H1 (cell line): Measurements from ENCODE around the gene ELOVL5. TPM values are rescaled to one million over a fixed set of nuclear protein-coding genes. Genes with fewer than 3 reads are reported as not detected.

ENCODE experiments used
- CTCF ChIA-PET: fragments of 300-600 bp; sonication (Branson Sonifier 250); formaldehyde crosslinking; loops from one replicate; lab custom pipeline; 2021; ENCODE audit not compliant: partially characterized antibody; lab: Charles Lee
- POLR2A ChIA-PET: fragments of 300-600 bp; sonication (Branson Sonifier 250); formaldehyde crosslinking; loops from one replicate; lab custom pipeline; 2021; ENCODE audit warnings: inconsistent platforms; ENCODE audit not compliant: partially characterized antibody; lab: Charles Lee
- DNase-seq, 2 experiments: peaks; one replicate each; pipeline versions ENCODE4 v3.0.0 to v3.0.0-alpha.2; 2010 to 2022; ENCODE audit warnings: low spot score in 2 of 2, low read depth in 1 of 2, mixed read lengths in 1 of 2
- FAIRE-seq: peaks from 2 replicates; lab custom pipeline; 2011; peaks lifted over from hg19 to GRCh38; lab: Jason Lieb, UNC
- H2AFZ ChIP-seq: 2 replicates; pipeline ENCODE4 v1.8.1; 2012; ENCODE audit warnings: low read length, inconsistent platforms
- H2AK5ac ChIP-seq: 2 replicates; pipeline ENCODE4 v1.6.1; 2013; ENCODE audit warnings: low read depth, low read length
- H2BK120ac ChIP-seq: replicated peaks from 2 replicates; pipeline ENCODE3; 2013; ENCODE audit warnings: low read depth, low read length, inconsistent platforms
- H2BK12ac ChIP-seq: 2 replicates; pipeline ENCODE4 v1.6.1; 2013; ENCODE audit warnings: low read depth, low read length
- H2BK15ac ChIP-seq: 2 replicates; pipeline ENCODE4 v1.6.1; 2013; ENCODE audit warnings: low read length
- H2BK20ac ChIP-seq: 2 replicates; pipeline ENCODE4 v1.6.1; 2013; ENCODE audit warnings: low read length
- H2BK5ac ChIP-seq: 2 replicates; pipeline ENCODE4 v1.6.1; 2013; ENCODE audit warnings: low read depth, low read length
- H3K14ac ChIP-seq: 2 replicates; pipeline ENCODE4 v1.6.1; 2013; ENCODE audit warnings: inconsistent platforms; ENCODE audit not compliant: insufficient read length
- H3K18ac ChIP-seq: 2 replicates; pipeline ENCODE4 v1.6.1; 2013; ENCODE audit warnings: low read length; ENCODE audit errors: extremely low read depth
- H3K23ac ChIP-seq: 2 replicates; pipeline ENCODE4 v1.6.1; 2013; ENCODE audit warnings: inconsistent platforms; ENCODE audit not compliant: insufficient read length
- H3K23me2 ChIP-seq: 2 replicates; pipeline ENCODE4 v1.6.1; 2013; ENCODE audit warnings: low read depth, low read length
- H3K27ac ChIP-seq: 2 replicates; pipeline ENCODE4 v1.6.1; 2011; ENCODE audit warnings: low read depth, low read length, inconsistent platforms
- H3K27me3 ChIP-seq, 4 experiments: replicated peaks in 1 of 4; 1 replicate in 1 of 4; 2 replicates in 3 of 4; pipeline versions ENCODE4 v1.6.1 to v1.8.1; 2011 to 2013; ENCODE audit warnings: low read length in 3 of 4, mild to moderate bottlenecking in 3 of 4, inconsistent platforms in 2 of 4, mixed read lengths in 2 of 4, moderate library complexity in 1 of 4; ENCODE audit not compliant: control insufficient read depth in 3 of 4, insufficient read depth in 3 of 4; ENCODE audit errors: extremely low read depth in 1 of 4
- H3K36me3 ChIP-seq, 4 experiments: 2 replicates each; pipeline versions ENCODE4 v1.6.1 to v1.8.1; 2011 to 2013; ENCODE audit warnings: mild to moderate bottlenecking in 4 of 4, low read length in 3 of 4, moderate library complexity in 2 of 4, control low read depth in 1 of 4, inconsistent platforms in 1 of 4; ENCODE audit not compliant: insufficient read depth in 4 of 4, control insufficient read depth in 2 of 4
- H3K4ac ChIP-seq: replicated peaks from 2 replicates; pipeline ENCODE3; 2013; ENCODE audit warnings: low read length, low read depth, mixed read lengths, inconsistent platforms; ENCODE audit not compliant: insufficient read length
- H3K4me1 ChIP-seq, 4 experiments: replicated peaks in 1 of 4; 1 replicate in 1 of 4; 2 replicates in 3 of 4; pipeline versions ENCODE4 v1.6.1 to v1.8.1; 2011 to 2013; ENCODE audit warnings: low read length in 3 of 4, inconsistent platforms in 2 of 4, mixed read lengths in 1 of 4; ENCODE audit not compliant: insufficient read depth in 4 of 4, control insufficient read depth in 3 of 4
- H3K4me2 ChIP-seq, 2 experiments: 2 replicates each; pipeline versions ENCODE4 v1.6.1 to v1.8.1; 2011 to 2013; ENCODE audit warnings: low read depth in 2 of 2, low read length in 2 of 2, control low read depth in 1 of 2, inconsistent platforms in 1 of 2, mild to moderate bottlenecking in 1 of 2; ENCODE audit not compliant: insufficient read depth in 1 of 2
- H3K4me3 ChIP-seq, 4 experiments: fragments of 200-600, 300-600 bp in 1 of 4; sonication (generic), shearing (Covaris generic), sonication (Bioruptor Twin) in 1 of 4; 2 replicates each; pipeline versions ENCODE4 v1.5.1 to v1.8.1; 2011 to 2016; ENCODE audit warnings: low read length in 4 of 4, low read depth in 3 of 4, control low read depth in 2 of 4, inconsistent platforms in 2 of 4, mild to moderate bottlenecking in 2 of 4, mixed read lengths in 1 of 4, moderate library complexity in 1 of 4; ENCODE audit not compliant: insufficient read depth in 2 of 4; ENCODE audit errors: extremely low read depth in 1 of 4
- H3K56ac ChIP-seq: replicated peaks from 2 replicates; pipeline ENCODE3; 2013; ENCODE audit warnings: low read depth, mild to moderate bottlenecking, mixed read lengths, low read length, inconsistent platforms; ENCODE audit not compliant: insufficient read length
- H3K79me1 ChIP-seq: 2 replicates; pipeline ENCODE4 v1.6.1; 2013; ENCODE audit warnings: low read depth, low read length, control low read depth
- H3K79me2 ChIP-seq, 2 experiments: 2 replicates each; pipeline versions ENCODE4 v1.6.1 to v1.8.1; 2012 to 2013; ENCODE audit warnings: low read length in 2 of 2, mild to moderate bottlenecking in 2 of 2, inconsistent platforms in 1 of 2; ENCODE audit not compliant: insufficient read depth in 2 of 2, control insufficient read depth in 1 of 2
- H3K9ac ChIP-seq, 4 experiments: replicated peaks in 1 of 4; 1 replicate in 1 of 4; 2 replicates in 3 of 4; pipeline versions ENCODE4 v1.6.1 to v1.8.1; 2011 to 2013; ENCODE audit warnings: low read depth in 3 of 4, low read length in 3 of 4, control low read depth in 2 of 4, mild to moderate bottlenecking in 2 of 4, moderate library complexity in 2 of 4, inconsistent platforms in 1 of 4; ENCODE audit errors: extremely low read depth in 1 of 4
- H3K9me3 ChIP-seq, 2 experiments: 2 replicates each; pipeline versions ENCODE4 v1.6.1 to v1.8.1; 2012 to 2013; ENCODE audit warnings: mild to moderate bottlenecking in 2 of 2, moderate library complexity in 2 of 2, control low read depth in 1 of 2, inconsistent platforms in 1 of 2, low read depth in 1 of 2, low read length in 1 of 2, mixed read lengths in 1 of 2; ENCODE audit not compliant: insufficient read depth in 2 of 2
- H4K20me1 ChIP-seq, 2 experiments: replicated peaks in 1 of 2; 2 replicates each; pipeline versions ENCODE3 to v1.8.1; 2011 to 2013; ENCODE audit warnings: inconsistent platforms in 2 of 2, low read length in 2 of 2, mild to moderate bottlenecking in 1 of 2; ENCODE audit not compliant: insufficient read depth in 2 of 2, control insufficient read depth in 1 of 2
- H4K5ac ChIP-seq: 2 replicates; pipeline ENCODE4 v1.6.1; 2013; ENCODE audit warnings: low read length, low read depth, mixed read lengths, inconsistent platforms; ENCODE audit not compliant: insufficient read length
- H4K8ac ChIP-seq: 2 replicates; pipeline ENCODE4 v1.8.0; 2013; ENCODE audit warnings: mild to moderate bottlenecking, moderate library complexity, low read length, inconsistent platforms; ENCODE audit not compliant: insufficient read depth; ENCODE audit errors: extremely low read depth
- H4K91ac ChIP-seq: replicated peaks from 2 replicates; pipeline ENCODE3; 2013; ENCODE audit warnings: low read length, mixed read lengths, inconsistent platforms; ENCODE audit not compliant: insufficient read length
- CBX5 ChIP-seq: fragments of 300-800, 300-1000 bp; sonication (generic); IDR thresholded peaks from 2 replicates; pipeline ENCODE4 v1.7.1; 2016; ENCODE audit warnings: antibody characterized with exemption, low read length, low read depth
- FOSL1 ChIP-seq: IDR thresholded peaks from 2 replicates; pipeline ENCODE4 v1.6.1; 2011; ENCODE audit warnings: mild to moderate bottlenecking, low read depth, low read length, moderate library complexity; ENCODE audit not compliant: insufficient read depth
- RNF2 ChIP-seq: fragments of 200-900, 300-1000 bp; sonication (generic); IDR thresholded peaks from 2 replicates; pipeline ENCODE4 v1.7.1; 2016; ENCODE audit warnings: borderline replicate concordance, low read depth, mild to moderate bottlenecking, antibody characterized with exemption, low read length; ENCODE audit not compliant: poor library complexity, severe bottlenecking; ENCODE audit errors: missing control alignments
- SIRT6 ChIP-seq: IDR thresholded peaks from one replicate; pipeline ENCODE4 v1.7.1; 2012; ENCODE audit warnings: low read length, inconsistent platforms
- WGBS, 2 experiments: shearing (Covaris generic) in 1 of 2; methylation state at CpG; one replicate each; pipeline versions ENCODE4 v1.1.6 to v1.1.7; 2013 to 2015; ENCODE audit warnings: low lambda C conversion rate in 2 of 2, mixed read lengths in 2 of 2, inconsistent platforms in 1 of 2, low coverage in 1 of 2, missing lambda C conversion rate in 1 of 2; ENCODE audit not compliant: insufficient replicate concordance in 2 of 2, insufficient coverage in 1 of 2, insufficient read length in 1 of 2; ENCODE audit errors: extremely low coverage in 1 of 2, missing lambda C conversion rate in 1 of 2; 5-methylcytosine and 5-hydroxymethylcytosine counted together
- polyA plus RNA-seq, 7 experiments: library from polyadenylated mRNA; depleted of rRNA in 3 of 7; stranded (reverse) in 5 of 7; unstranded in 2 of 7; fragments of >200 nt in 5 of 7; fragments of 200-250 nt in 2 of 7; gene quantifications; 1 replicate in 5 of 7; 2 replicates in 1 of 7; 4 replicates in 1 of 7; pipeline versions ENCODE4 v1.2.1 to v1.2.3, GENCODE V29; 2011 to 2013; ENCODE audit warnings: missing spikeins in 2 of 7, mixed read lengths in 2 of 7
- total RNA-seq: library from RNA; stranded (reverse); fragmentation: NEBNext Ultra II Directional; extraction: Animal tissue kit (Norgen Biotek cat#: 25700); gene quantifications from 2 replicates; pipeline ENCODE4 v1.2.1, GENCODE V29; 2021

Gene ELOVL5
- total and polyA plus RNA-seq, 2 of the 8 experiments (the other 6 are each of a cell fraction or from before 2014, with no cell fraction given), result 113 to 156 TPM

GRCh38 chr6:53239526-53239925, 109.2 kb downstream of the ELOVL5 start:
- Histone ChIP-seq H4K91ac (no peak overlapping the region), H3K4me1 (no peaks in the 10 kb centered on the region), H2BK15ac (no peak overlapping the region), H3K56ac (no peak overlapping the region), H3K36me3 (no peaks in the 10 kb centered on the region), H3K27ac (no peak overlapping the region), H3K23ac (no peak overlapping the region), H2AFZ (no peak overlapping the region), H2BK120ac (no peak overlapping the region), H3K4ac (no peak overlapping the region), H3K18ac (no peak overlapping the region), H3K9ac (no peak overlapping the region), H3K4me2 (no peak overlapping the region), H3K27me3 (no peaks in the 10 kb centered on the region), H3K79me1 (no peaks in the 10 kb centered on the region), H4K5ac (no peak overlapping the region), H3K23me2 (no peaks in the 10 kb centered on the region), H2BK5ac (no peak overlapping the region), H4K20me1 (no peaks in the 10 kb centered on the region), H2BK20ac (no peak overlapping the region), H3K4me3 (no peak overlapping the region), H3K14ac (no peak overlapping the region), H4K8ac (no peak overlapping the region), H2AK5ac (no peak overlapping the region), H3K9me3 (no peaks in the 10 kb centered on the region), H3K79me2 (no peaks in the 10 kb centered on the region), H2BK12ac (no peak overlapping the region)
- no peak for DNase-seq
- ChIA-PET CTCF (interaction anchor here (1.4 kb wide), 1 partner anchor 35 kb away, joined by 3 read pairs; no protein-coding TSS in a partner anchor), POLR2A (no interaction called here)
- TF ChIP-seq RNF2, result no peak
- TF ChIP-seq CBX5, result no peak
- no peak for TF ChIP-seq SIRT6
- no peak for TF ChIP-seq FOSL1
- FAIRE-seq, result no peak
- WGBS, 2 experiments, result 86% methylated on average over 3 of the region's 3 CpGs; no CpG with 5 or more reads in 1 of the 2 experiments
